Measurements from ENCODE around the gene ZBTB16. TPM values are rescaled to one million over a fixed set of nuclear protein-coding genes. Genes with fewer than 3 reads are reported as not detected.

The ZBTB16 gene
- total and polyA plus RNA-seq, 2 of the 13 experiments (the other 11 are each of a cell fraction or from before 2014, with no cell fraction given): not detected

GRCh38 chr11:114170226-114170625 lies 110.7 kb downstream of the ZBTB16 start:
- Histone ChIP-seq H3K4me1 (ENCODE audit: insufficient read depth, low read length) (peaks cover 10% of the 10 kb centered on the region), H3K27ac (ENCODE audit: extremely low read length, insufficient read depth, low read length) (no peak overlapping the region), H4K20me1 (ENCODE audit: insufficient read depth, low read length) (no peaks in the 10 kb centered on the region), H3K36me3 (replicated peaks in 1 of 2; ENCODE audit: control insufficient read depth in 1 of 2, insufficient read depth in 2 of 2, low read length in 2 of 2) (no peaks in the 10 kb centered on the region), H3K27me3 (ENCODE audit: control insufficient read depth in 1 of 2, insufficient read depth in 2 of 2, low read length in 2 of 2) (peaks cover 0 to 36% of the 10 kb centered on the region in 2 experiments; a peak in 2 of 5 replicates), H2AFZ (ENCODE audit: low read length) (no peak overlapping the region), H3K9me3 (ENCODE audit: low read length) (no peaks in the 10 kb centered on the region), H3K4me3 (replicated peaks in 1 of 3; ENCODE audit: insufficient read depth in 1 of 3, low read depth in 2 of 3, low read length in 3 of 3) (no peak overlapping the region), H3K4me2 (ENCODE audit: low read depth, low read length) (no peak overlapping the region), H3K79me2 (ENCODE audit: insufficient read depth, low read length) (no peaks in the 10 kb centered on the region), H3K9ac (ENCODE audit: insufficient read depth, low read depth, low read length) (no peak overlapping the region)
- no peak for ATAC-seq
- intact Hi-C loops (cut with micrococcal nuclease; ENCODE audit: unreplicated experiment) (no loop called here), in situ Hi-C loops (cut with HindIII; ENCODE audit: extremely low pct_ligation_motif_present, low pct_unique_long_range_greater_than_20kb) (no loop called here)
- CTCF ChIA-PET (ENCODE audit: low intra/inter-chr PET ratio, low total read pairs): no interaction called here
- no peak for FAIRE-seq
- BruUV-seq (replicated peaks): no TSS peak
- TF ChIP-seq SNAPC5 (CRISPR knock-in tag; IDR thresholded peaks at IDR 0.05; ENCODE audit: borderline replicate concordance) (no peak), MLX (CRISPR knock-in tag; IDR thresholded peaks at IDR 0.05) (no peak), ISX (CRISPR knock-in tag; conservative IDR thresholded peaks at IDR 0.05) (no peak)
- POLR2A ChIA-PET: no interaction called here
- DNase-seq (ENCODE audit: low spot score): no peak
- WGBS (ENCODE audit: low lambda C conversion rate): 74% methylated on average over 10 of the region's 10 CpGs

GRCh38 chr11:114171257-114172054 lies 111.9 kb downstream of the ZBTB16 start:
- Histone ChIP-seq H3K36me3 (replicated peaks in 1 of 2; ENCODE audit: control insufficient read depth in 1 of 2, insufficient read depth in 2 of 2, low read length in 2 of 2) (no peaks in the 10 kb centered on the region), H3K4me3 (replicated peaks in 1 of 3; ENCODE audit: insufficient read depth in 1 of 3, low read depth in 2 of 3, low read length in 3 of 3) (no peak overlapping the region), H3K27me3 (ENCODE audit: control insufficient read depth in 1 of 2, insufficient read depth in 2 of 2, low read length in 2 of 2) (peaks cover 0 to 32% of the 10 kb centered on the region in 2 experiments; a peak in 2 of 5 replicates), H3K4me1 (ENCODE audit: insufficient read depth, low read length) (peaks cover 10% of the 10 kb centered on the region), H4K20me1 (ENCODE audit: insufficient read depth, low read length) (no peaks in the 10 kb centered on the region), H3K9ac (ENCODE audit: insufficient read depth, low read depth, low read length) (no peak overlapping the region), H3K27ac (ENCODE audit: extremely low read length, insufficient read depth, low read length) (no peak overlapping the region), H2AFZ (ENCODE audit: low read length) (no peak overlapping the region), H3K79me2 (ENCODE audit: insufficient read depth, low read length) (no peaks in the 10 kb centered on the region), H3K4me2 (ENCODE audit: low read depth, low read length) (no peak overlapping the region), H3K9me3 (ENCODE audit: low read length) (no peaks in the 10 kb centered on the region)
- DNase-seq (ENCODE audit: low spot score) (peak; percentile 10), FAIRE-seq (no peak), ATAC-seq (peak; percentile 84)
- intact Hi-C loops (cut with micrococcal nuclease; ENCODE audit: unreplicated experiment) (no loop called here), in situ Hi-C loops (cut with HindIII; ENCODE audit: extremely low pct_ligation_motif_present, low pct_unique_long_range_greater_than_20kb) (no loop called here)
- POLR2A ChIA-PET: no interaction called here
- CTCF ChIA-PET (ENCODE audit: low intra/inter-chr PET ratio, low total read pairs): no interaction called here
- BruUV-seq (replicated peaks): no TSS peak
- 23% methylated on average over 10 of the region's 15 CpGs for WGBS (ENCODE audit: low lambda C conversion rate)
- TF ChIP-seq BCL6 (CRISPR knock-in tag; IDR thresholded peaks at IDR 0.05) (peak; percentile 38; the same call in 1 of the 2 replicates), PATZ1 (CRISPR knock-in tag; IDR thresholded peaks at IDR 0.05) (0 out of 2 replicates have a peak, but pooled peaks have one; percentile 21), ZNF672 (CRISPR knock-in tag; IDR thresholded peaks at IDR 0.05) (no peak), ZNF446 (CRISPR knock-in tag; IDR thresholded peaks at IDR 0.05) (no peak), DMTF1 (CRISPR knock-in tag; IDR thresholded peaks at IDR 0.05) (no peak), MEIS2 (CRISPR knock-in tag; IDR thresholded peaks at IDR 0.05) (no peak)

All from HepG2 (cell line).